DOHH2 (cell line): ENCODE measurements around the gene TP63.

Experiments used
- H3F3A ChIP-seq: fragments of 200-600 bp; sonication (generic), shearing (Covaris generic); 2 replicates; pipeline ENCODE4 v1.6.0; 2016; ENCODE audit warnings: antibody characterized with exemption, mild to moderate bottlenecking; ENCODE audit not compliant: control insufficient read depth, insufficient read depth
- H3K27ac ChIP-seq: fragments of 200-600 bp; sonication (generic); 2 replicates; pipeline ENCODE4 v1.5.1; 2014; ENCODE audit warnings: low read depth, mild to moderate bottlenecking, low read length, moderate library complexity
- H3K27me3 ChIP-seq: fragments of 200-600 bp; sonication (generic); 2 replicates; pipeline ENCODE4 v1.6.1; 2014; ENCODE audit warnings: mild to moderate bottlenecking, low read length, mixed read lengths; ENCODE audit not compliant: control insufficient read depth
- H3K36me3 ChIP-seq: fragments of 200-600 bp; sonication (generic); 2 replicates; pipeline ENCODE4 v1.6.1; 2014; ENCODE audit warnings: mild to moderate bottlenecking, low read length, moderate library complexity, mixed read lengths; ENCODE audit not compliant: control insufficient read depth
- H3K4me1 ChIP-seq: fragments of 200-600 bp; sonication (generic); 2 replicates; pipeline ENCODE4 v1.6.1; 2014; ENCODE audit warnings: mild to moderate bottlenecking, low read length, mixed read lengths; ENCODE audit not compliant: control insufficient read depth
- H3K4me2 ChIP-seq: fragments of 200-600 bp; sonication (generic); 2 replicates; pipeline ENCODE4 v1.6.0; 2014; ENCODE audit warnings: mild to moderate bottlenecking, low read length, moderate library complexity
- H3K4me3 ChIP-seq: fragments of 200-600 bp; sonication (generic); 2 replicates; pipeline ENCODE4 v1.5.1; 2014; ENCODE audit warnings: mild to moderate bottlenecking, low read length, mixed read lengths
- H3K79me2 ChIP-seq: fragments of 200-600 bp; sonication (generic); 2 replicates; pipeline ENCODE4 v1.6.1; 2014; ENCODE audit warnings: mild to moderate bottlenecking, low read length, mixed read lengths; ENCODE audit not compliant: control insufficient read depth
- H3K9me2 ChIP-seq: fragments of 200-600 bp; sonication (generic); replicated peaks from 2 replicates; pipeline ENCODE4 v1.6.1; 2014; ENCODE audit warnings: mild to moderate bottlenecking, low read length, mixed read lengths; ENCODE audit not compliant: control insufficient read depth
- H3K9me3 ChIP-seq: fragments of 200-600 bp; sonication (generic); 2 replicates; pipeline ENCODE4 v1.6.1; 2014; ENCODE audit warnings: antibody characterized with exemption, low read length, mixed read lengths; ENCODE audit not compliant: control insufficient read depth, insufficient read depth
- H4K20me1 ChIP-seq: fragments of 200-600 bp; sonication (generic); 2 replicates; pipeline ENCODE4 v1.6.0; 2014; ENCODE audit warnings: low read depth, mild to moderate bottlenecking, antibody characterized with exemption, low read length, moderate library complexity; ENCODE audit not compliant: control insufficient read depth, insufficient read depth
- EZH2phosphoT487 ChIP-seq: fragments of 200-600 bp; sonication (generic); IDR thresholded peaks from 2 replicates; pipeline ENCODE4 v1.6.1; 2017; ENCODE audit warnings: borderline replicate concordance, mild to moderate bottlenecking, antibody characterized with exemption, low read length, moderate library complexity, mixed read lengths
- TF ChIP-seq, protein P1 (sequence below): fragments of 200-600 bp; sonication (generic); IDR thresholded peaks from one replicate; pipeline ENCODE4 v1.5.1; 2014; ENCODE audit warnings: antibody characterized with exemption, mild to moderate bottlenecking, low read depth, low read length; ENCODE audit not compliant: poor library complexity, severe bottlenecking

Gene TP63

DNA sequence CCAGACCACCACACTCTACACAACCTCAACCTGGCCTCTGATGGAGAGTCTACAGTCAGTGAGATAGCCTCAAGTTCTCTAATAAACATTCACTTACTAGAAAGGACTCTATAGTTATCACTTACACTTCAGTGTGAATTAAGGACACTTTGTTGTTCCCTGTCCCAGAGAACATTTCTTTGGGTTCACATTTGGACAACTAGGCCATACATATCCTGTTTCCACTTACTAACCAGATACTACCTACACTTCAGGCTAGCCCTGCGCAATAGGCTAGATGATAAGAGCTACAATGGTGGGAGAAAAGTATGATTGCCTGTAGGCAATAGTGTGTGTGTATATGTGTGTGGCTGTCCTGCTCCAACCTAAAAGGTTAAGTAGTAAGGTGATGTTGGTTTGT, 72.7 kb downstream of the TP63 start:
- Histone ChIP-seq H3K4me3 (no peak overlapping the region), H3K9me2 (no peaks in the 10 kb centered on the region), H3K27me3 (no peaks in the 10 kb centered on the region), H3K36me3 (no peaks in the 10 kb centered on the region), H3K4me2 (no peak overlapping the region), H3K9me3 (no peaks in the 10 kb centered on the region), H4K20me1 (no peaks in the 10 kb centered on the region), H3K79me2 (no peaks in the 10 kb centered on the region), H3K27ac (no peak overlapping the region), H3F3A (no peaks in the 10 kb centered on the region), H3K4me1 (no peaks in the 10 kb centered on the region)
- TF ChIP-seq EZH2phosphoT487: no peak
- TF ChIP-seq, protein P1, sequence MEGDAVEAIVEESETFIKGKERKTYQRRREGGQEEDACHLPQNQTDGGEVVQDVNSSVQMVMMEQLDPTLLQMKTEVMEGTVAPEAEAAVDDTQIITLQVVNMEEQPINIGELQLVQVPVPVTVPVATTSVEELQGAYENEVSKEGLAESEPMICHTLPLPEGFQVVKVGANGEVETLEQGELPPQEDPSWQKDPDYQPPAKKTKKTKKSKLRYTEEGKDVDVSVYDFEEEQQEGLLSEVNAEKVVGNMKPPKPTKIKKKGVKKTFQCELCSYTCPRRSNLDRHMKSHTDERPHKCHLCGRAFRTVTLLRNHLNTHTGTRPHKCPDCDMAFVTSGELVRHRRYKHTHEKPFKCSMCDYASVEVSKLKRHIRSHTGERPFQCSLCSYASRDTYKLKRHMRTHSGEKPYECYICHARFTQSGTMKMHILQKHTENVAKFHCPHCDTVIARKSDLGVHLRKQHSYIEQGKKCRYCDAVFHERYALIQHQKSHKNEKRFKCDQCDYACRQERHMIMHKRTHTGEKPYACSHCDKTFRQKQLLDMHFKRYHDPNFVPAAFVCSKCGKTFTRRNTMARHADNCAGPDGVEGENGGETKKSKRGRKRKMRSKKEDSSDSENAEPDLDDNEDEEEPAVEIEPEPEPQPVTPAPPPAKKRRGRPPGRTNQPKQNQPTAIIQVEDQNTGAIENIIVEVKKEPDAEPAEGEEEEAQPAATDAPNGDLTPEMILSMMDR: no peak

DNA sequence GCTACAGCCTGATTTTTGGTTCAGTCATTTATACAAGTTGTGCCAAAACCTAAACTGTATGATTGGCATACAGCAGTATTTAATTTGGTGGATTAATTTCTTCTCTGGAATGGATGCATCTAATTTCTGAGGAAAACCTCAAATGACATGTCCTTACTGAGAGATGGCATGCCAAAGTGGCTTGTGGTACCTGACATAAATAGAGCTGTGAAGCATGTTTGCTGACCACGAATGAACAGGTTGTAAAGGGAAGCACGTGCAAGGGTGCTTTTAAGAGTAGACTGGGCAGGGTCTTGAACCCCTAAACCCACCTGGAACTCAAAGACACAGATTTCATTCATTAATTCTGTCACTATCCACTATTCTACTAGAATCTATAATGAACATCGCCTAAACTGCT, 77.2 kb downstream of the TP63 start:
- H3K9me3 ChIP-seq: no peaks in the 10 kb centered on the region
- no peaks in the 10 kb centered on the region for H3K4me1 ChIP-seq
- H3K36me3 ChIP-seq: no peaks in the 10 kb centered on the region
- H3K4me2 ChIP-seq: no peak overlapping the region
- no peaks in the 10 kb centered on the region for H3K79me2 ChIP-seq
- H3K27ac ChIP-seq: no peak overlapping the region
- no peaks in the 10 kb centered on the region for H4K20me1 ChIP-seq
- no peaks in the 10 kb centered on the region for H3K27me3 ChIP-seq
- H3K9me2 ChIP-seq: no peaks in the 10 kb centered on the region
- no peak for TF ChIP-seq EZH2phosphoT487
- TF ChIP-seq, protein P1: no peak
- H3F3A ChIP-seq: no peaks in the 10 kb centered on the region
- no peak overlapping the region for H3K4me3 ChIP-seq

DNA sequence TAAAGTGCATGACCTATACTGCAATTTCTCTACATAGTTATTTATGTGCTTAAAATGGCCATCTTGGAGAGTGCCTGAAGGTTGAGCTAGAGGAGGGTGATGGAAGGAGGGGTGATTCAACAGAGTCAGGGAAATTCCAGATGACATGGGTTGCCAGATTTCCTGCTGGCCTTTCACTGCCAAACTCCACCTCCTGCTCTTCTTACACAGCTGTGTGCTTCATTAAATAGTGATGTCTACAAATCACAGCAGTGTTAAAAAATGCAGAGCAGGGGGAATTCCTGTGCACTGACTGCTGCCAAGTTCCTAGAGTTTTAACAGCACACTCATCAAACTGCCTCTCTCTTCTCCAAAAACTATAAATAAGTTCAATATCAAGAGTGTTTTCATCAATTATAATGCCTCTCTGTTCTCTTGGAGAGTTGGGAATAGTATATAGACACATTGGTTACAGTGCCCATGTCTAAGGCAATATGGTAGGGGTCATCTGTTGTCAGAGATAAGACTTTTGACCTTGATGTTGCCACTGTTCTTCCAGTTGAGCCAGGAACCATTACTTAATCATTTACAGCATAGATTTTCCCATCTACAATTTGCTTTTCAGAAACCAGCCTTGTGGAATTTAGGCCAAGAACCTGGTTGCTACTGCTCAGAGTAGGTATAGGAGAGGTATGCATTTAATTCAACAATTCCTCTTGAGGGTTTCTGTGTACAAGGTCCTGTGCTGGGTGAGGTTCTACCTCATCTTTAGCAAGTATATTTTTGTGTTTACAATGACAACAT, 79.6 kb downstream of the TP63 start:
- no peak overlapping the region for H3K27ac ChIP-seq
- H3K4me2 ChIP-seq: no peak overlapping the region
- H3K9me2 ChIP-seq: no peaks in the 10 kb centered on the region
- H3K4me3 ChIP-seq: no peak overlapping the region
- TF ChIP-seq, protein P1: no peak
- TF ChIP-seq EZH2phosphoT487: no peak
- H3K27me3 ChIP-seq: no peaks in the 10 kb centered on the region
- peaks cover 14% of the 10 kb centered on the region for H3K4me1 ChIP-seq
- H3F3A ChIP-seq: no peaks in the 10 kb centered on the region
- H3K9me3 ChIP-seq: no peaks in the 10 kb centered on the region
- no peaks in the 10 kb centered on the region for H3K79me2 ChIP-seq
- H4K20me1 ChIP-seq: no peaks in the 10 kb centered on the region
- no peaks in the 10 kb centered on the region for H3K36me3 ChIP-seq
